NCI-H1694 treated with DMSO at 0.1 percent for 48 hours (cell line): ENCODE results near the gene WBP1L.
A peak's percentile ranks its signal among the peaks of the same experiment; 100 is the strongest.
"Not testable (repeated sequence)": the region's sequence is repeated elsewhere in the genome, so short reads cannot be mapped to it uniquely, and the experiment has no call there.

Experiments used
- DNase-seq: peaks from one replicate; lab custom pipeline; 2025; lab: John Stamatoyannopoulos, UW

Gene WBP1L

DNA sequence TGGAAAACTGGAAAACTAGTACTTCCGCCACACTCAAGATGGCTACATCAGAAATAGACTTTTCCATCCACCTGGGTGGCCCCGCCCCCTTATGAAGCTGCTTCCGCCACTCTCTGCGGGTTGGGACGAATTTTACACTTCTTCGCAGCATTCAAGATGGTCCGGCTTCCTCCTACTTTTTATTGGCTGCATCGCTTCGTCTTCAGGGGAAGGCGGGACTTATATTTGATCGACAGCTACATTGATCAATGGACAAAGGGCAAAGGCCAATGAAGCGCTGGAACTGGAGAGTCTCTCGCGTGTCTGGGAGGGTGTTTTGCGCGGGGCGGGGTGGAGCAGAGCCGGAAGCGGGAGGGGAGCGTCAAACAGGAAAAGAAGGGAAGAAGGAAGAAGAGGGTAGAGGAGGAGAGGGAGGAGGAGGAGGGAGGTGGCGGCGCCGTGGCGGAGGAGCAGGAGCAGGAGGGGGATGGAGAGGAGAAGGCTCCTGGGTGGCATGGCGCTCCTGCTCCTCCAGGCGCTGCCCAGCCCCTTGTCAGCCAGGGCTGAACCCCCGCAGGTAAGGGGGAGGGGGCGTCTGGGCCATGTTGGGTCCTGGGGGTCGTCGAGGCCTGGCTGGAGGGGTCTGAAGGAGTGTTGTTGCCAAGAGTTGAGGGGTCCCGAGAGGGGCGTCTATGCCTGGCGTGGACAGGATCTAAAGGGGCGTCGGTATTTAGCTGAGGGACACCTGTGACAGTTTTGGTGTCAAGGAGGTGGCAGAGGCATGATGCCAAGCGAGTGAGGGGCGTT is at the start of gene WBP1L:
WBP1L (plus strand) TSS at position 361 of the 786 bp plus-strand sequence; CDS start at position 467, 106 bp downstream.
- peak; percentile 98 for DNase-seq

DNA sequence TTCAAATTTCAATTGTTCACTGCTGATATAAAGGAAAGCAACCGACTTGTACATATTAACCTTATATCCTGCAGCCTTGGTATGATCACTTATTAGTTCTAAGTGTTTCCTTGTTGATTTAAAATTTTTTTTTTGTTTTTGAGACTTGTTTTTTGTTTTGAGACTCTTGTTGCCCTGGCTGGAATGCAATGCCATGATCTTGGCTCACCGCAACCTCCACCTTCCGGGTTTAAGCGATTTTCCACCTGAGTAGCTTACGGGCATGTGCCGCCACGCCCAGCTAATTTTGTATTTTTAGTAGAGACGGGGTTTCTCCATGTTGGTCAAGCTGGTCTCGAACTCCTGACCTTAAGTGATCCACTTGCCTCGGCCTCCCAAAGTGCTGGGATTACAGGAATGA is 48.3 kb upstream of the WBP1L start:
- DNase-seq = not testable (repeated sequence)

DNA sequence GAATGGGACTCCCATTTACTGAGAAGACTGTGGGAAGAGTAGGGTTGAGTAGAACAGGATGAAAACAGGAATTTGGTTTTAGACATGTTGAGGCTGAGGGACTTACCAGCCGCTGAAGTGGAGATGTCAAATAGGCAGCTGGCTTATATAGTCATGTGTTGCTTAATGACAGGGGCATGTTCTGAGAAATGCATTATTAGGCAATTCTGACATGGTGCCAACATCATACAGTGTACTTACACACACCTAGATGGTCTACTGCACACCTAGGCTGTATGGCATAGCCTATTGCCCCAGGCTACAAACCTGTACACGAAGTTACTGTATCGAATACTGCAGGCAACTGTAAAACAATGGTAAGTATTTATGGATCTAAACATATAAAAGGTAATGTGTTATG is 47.0 kb upstream of the WBP1L start:
- no peak for DNase-seq

DNA sequence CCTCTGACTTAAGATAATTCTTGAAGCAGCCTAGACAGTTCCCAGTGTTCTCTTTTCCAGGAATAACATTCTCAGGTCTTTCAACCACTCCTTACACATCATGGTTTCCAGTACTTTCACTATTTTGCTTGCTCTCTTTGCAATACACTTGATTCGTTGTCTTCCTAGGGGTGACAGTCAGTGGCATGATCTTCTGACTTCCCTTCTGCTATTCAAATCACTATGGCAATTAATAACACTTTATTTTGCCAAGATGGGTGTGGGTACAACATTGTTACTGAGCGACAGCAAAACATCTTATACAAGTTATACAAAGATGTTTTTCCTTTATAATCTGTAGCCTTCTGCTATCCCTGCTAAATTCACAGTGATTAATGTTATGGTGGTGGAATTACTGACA is 44.9 kb upstream of the WBP1L start:
- no peak for DNase-seq

DNA sequence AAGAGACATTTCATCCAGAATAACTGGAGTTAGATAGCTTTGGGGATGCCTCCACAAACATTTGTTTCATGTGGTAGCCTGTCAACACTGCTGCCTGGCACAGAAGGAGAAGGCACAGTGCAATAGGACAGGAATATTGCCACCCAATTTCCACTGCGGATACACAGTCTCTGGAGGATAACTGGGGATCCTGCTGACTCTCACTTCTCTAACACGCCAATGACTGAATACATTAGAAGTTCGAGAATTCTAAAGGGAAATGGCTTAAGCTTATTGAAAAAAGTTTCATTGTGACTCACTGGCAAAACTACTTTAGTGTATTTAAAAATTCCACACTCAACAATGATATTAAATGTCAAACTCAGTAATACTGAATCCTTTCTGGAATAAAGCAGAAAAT is 42.5 kb upstream of the WBP1L start:
- no peak for DNase-seq

DNA sequence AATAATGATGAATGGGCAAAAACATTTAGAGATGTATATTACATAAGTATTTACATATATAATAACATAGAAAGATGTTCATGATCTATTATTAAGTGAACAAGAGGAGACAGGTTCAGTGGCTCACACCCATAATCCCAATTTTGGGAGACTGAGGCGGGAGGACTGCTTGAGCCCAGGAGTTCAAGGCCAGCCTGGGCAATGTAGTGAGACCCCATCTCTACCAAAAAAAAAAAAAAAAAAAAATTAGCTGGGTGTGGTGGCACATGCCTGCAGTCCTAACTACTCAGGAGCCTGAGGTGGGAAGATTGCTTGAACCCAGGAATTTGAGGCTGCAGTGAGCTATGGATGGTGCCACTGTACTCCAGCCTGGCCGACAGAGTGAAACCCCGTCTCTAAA is 42.0 kb upstream of the WBP1L start:
- DNase-seq = no peak

DNA sequence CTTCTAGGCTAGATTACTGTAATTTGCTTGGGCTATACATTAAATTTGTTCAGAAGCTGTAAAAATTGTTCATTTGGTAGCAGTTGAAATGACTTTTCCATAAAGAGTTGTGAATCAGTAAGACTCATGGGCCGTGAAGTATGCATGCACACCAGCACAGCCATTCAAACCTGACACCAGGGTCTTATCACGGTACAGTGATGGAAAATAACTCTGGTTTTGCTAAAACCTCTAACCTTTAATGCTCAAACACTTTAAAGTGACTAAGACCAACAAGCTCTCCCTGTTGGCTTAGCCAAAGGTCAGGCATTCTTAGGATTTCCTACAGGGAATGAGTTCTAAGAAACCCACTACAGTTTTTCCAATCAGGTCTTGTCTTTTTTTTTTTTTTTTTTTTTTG is 41.0 kb upstream of the WBP1L start:
- DNase-seq = no peak

DNA sequence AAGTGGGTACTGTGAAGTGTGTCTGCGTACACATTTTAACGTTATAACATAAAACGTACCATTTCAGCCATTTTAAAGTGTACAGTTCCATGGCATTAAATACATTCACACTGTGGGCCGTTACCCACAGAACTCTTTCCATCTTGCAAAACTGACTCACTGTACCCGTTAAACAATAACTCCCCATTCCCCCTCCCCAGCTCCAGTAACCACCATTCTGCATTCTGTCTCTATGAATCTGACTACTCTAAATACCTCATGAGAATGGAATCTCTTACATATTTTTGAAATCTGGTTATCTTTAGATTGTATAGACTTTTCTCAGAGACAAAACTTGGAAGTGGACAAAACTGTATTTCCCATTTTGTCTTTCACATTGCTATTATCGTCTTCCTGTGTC is 38.8 kb upstream of the WBP1L start:
- DNase-seq = no peak

DNA sequence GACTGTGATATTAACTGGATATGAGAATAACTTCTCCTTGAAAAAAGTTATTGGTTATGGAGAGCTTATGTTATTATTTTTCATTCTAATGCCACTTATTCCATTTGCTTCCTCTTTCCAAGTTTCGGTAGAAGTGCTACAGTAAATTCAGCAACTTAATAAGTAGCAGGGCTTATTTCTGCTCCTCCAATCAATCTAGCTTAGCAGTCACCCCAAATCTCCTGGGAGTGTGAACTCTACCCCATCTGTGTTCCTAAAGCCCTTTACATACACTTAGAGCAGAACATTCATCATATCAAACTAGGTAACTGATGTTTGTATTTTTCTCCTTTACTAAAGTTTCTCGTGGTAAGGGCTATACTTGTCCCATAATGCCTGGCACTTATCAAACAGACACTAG is 38.2 kb upstream of the WBP1L start:
- no peak for DNase-seq

DNA sequence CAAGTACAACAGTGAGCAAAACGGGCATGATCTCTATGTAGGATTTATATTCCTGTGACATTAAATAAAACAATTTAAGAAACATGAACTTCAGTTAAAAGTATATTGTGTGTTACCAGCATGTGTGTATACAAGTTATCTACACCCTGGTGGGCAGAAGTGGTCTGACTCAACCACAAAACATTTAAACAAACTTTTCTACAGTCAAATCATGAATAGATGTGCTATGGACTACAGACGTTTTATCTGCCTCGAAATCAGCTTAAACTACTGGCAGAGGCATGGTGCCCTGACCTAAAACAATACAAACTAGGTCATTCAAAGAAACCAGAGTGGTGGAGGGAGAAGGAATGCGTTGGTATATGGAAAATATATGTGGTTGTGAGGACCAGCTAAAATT is 33.1 kb upstream of the WBP1L start:
- no peak for DNase-seq

DNA sequence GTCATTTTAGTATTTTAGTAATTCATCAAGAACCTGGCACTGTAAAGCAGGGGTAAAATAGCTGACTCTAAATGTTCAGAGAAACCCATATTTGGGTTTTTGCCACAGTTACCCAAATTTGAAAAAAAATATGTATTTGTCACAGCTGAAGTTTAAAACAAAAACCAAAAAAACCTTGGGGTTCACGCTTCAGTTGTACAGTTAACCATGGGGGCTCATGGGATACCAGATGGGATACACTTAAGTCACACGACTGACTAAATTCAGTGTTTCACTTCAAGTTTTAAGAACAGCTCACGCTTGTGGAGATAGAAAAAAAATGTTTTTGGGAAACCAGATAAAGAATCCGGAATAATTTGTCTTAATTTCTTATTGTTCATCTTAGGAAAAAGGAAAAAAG is 31.7 kb upstream of the WBP1L start:
- no peak for DNase-seq

DNA sequence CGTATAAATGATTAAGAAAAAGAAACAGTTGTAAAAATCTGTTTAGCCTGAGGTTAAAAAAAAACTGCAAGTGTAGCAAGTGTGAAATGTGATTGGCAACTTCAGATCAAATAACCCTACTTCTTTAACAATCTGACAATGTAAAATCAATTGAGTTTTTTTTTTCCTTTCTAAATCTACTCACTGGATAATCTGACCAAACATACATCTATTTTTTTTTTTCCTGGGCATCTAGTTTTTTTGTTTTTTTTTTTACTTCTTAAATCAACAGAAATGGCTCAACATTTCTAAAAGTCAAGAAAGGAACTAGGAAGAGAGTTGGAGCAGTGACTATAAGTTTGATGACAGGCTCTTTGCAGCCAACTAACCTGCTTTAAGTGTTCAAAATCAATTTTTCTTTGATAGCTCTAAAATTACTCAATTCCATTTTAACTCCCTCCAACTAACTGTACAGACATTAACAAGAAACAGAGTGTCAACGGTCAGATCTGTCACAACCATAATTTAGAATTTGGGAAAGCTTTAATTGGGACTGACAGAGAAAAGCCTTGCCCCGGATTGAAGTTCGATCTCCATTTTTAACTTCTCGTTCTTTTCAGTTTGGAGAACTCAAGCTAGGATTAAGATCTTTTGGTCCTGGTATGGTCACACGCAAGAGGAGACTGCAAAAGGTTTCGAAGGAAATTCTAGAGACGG is 30.8 kb upstream of the WBP1L start:
- DNase-seq = peak; percentile 3

DNA sequence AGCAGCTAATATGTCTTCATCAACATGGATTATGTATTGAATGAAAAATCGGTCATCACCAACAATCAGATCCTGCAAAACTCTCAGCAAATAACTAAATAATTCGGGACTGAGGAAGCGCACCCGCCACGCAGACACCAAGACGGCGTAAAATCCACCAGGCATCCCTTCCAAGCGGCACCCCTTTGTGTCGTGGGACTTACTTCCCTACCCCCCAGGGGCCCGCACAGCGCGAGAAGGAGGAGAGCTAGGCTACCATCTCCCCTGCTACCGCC is 30.3 kb upstream of the WBP1L start:
- DNase-seq = no peak

DNA sequence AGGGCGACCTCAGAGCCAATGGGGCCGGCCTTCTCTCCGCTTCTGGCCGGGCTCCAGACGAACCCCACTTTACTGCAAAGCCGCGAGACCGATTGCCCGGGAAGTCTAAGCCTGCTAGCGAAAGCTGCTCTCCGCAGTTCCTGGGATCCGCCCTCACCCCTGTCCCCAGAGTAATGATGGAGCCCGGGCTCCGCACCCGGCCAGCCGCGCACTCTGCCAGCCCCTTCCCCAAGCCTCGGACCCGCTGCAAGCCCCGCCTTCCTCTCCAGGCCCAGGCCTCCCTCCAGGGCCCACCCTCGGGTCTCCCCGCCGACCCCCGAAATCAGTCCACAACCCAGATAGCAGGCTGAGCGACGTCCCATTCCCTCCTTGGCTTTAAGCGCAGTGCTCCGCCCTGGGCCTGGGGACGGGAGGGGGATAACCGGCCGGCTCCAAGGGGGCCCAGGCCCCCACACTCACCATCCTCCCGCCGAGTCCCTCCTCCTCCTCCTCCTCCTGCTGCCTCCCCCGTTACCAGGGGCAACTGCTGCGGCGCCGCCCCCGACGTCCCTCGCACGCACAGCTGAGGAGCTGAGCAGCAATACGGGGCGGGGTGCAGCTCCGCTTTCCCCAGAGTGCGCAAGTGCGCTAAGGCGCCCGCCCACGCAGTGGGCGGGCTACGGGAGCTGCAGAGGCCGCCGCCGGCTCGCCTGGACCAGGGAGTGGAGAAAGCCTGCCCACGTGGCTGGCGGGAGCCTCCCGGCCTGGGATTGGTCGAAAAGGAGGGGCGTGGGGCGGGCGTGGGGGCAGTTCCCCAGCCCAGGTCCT is 29.7 kb upstream of the WBP1L start, which contains the start of gene ARL3:
ARL3 (minus strand) TSS at position 584 of the 807 bp plus-strand sequence; CDS start at position 462, 122 bp downstream.
- DNase-seq = peak; percentile 90

DNA sequence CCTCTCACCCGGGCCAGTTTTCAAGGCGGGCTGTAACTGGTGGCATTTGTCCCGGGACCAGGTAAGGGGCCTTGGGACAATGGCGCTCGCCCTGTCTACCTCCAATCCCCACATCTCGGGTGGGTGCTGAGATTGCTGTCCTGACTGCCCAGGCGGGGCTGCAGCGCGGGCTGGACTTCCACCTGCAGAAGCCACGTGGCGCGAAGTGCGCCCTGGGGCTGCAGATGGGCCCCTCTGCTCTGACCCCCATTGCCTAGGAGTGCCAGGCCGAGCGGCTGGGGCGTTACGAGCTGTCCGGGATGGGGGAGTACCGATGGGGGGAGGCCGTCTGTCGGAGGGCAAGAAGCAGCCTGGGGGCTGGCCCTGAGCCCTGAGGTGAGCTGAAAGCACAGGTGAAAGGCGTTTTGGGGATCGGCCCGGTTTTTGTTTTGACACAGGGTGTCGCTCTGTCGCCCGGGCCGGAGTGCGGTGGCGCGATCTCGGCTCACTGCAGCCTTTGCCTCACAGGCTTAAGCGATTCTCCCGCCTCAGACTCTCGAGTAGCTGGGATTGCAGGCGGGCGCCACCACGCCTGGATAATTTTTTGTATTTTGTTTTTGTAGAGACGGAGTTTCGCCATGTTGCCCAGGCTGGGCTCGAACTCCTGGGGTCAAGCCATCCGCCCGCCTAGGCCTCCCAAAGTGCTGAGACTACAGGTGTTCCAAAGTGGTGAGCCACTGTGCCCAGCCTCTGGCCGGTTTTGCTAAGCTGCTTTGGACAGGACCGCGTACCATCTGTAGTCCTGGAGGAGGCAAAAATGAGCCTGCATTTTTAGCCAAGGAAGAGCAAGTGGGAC is 28.9 kb upstream of the WBP1L start, which contains the start of gene SFXN2:
SFXN2 (plus strand) TSS at position 16 of the 835 bp plus-strand sequence. CDS start 12,001 bp downstream, outside the sequence.
- peak; percentile 10 for DNase-seq

DNA sequence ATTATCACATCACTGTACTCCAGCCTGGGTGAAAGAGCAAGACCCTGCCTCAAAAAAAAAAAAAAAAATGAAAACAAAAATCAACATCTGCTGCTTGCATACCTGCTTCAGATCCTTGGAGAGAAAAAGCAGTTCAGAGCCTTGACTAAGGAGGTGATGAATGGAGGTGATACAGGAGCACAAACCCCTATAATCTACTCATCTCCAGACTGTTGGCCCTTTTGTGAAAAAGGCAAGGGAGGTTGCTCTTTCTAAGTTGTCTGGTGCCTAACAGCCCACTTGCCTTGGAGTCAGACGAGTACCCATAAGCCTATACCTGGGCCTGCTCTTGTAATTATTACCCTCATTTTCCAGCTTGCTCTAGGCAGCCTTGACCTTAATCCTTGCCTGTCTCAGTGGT is 27.9 kb upstream of the WBP1L start:
- no peak for DNase-seq

DNA sequence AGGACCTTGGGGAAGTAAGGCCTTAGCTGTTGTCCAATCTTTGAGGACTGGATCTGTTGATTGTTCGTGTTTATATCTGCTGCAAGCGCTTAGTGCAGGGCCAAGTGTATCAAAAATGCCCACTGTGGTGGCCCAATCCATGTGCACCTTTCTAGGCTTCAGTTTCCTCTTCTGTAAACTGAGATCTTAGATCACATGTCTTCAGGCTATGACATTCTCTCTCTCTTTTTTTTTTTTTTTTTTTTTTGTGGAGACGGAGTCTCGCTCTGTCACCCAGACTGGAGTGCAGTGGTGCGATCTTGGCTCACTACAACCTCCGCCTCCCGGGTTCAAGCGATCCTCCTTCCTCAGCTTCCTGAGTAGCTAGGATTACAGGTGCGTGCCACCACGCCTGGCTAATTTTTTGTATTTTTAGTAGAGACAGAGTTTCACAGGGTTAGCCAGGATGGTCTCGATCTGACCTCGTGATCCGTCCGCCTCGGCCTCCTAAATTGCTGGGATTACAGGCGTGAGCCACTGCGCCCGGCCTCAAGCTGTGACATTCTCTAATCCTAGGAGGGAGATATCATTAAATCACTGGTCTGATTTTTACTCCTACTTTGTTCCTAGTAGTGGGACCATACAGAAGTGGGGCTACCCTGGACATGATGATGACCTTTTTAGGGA is 26.7 kb upstream of the WBP1L start:
- DNase-seq = not testable (repeated sequence)

DNA sequence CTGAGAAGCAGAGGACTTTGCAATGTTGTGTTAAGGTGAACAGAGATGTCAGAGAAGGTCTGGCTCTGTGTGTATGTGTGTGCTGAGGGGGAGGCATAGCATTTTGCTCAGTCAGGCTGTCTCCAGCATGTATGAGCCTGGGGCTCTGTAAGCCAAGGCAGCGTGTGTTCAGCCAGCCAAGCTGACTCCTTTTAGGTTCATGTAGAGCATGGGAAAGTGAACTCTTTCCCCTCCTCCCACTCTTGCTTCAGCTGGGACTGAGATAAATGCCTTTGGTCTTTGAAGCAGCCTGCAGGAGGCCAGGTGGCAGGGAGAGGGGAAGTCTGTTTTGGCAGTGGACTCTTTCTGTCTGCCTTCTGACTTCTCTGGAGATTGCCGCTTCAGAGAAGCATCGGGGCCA is 25.5 kb upstream of the WBP1L start:
- no peak for DNase-seq

DNA sequence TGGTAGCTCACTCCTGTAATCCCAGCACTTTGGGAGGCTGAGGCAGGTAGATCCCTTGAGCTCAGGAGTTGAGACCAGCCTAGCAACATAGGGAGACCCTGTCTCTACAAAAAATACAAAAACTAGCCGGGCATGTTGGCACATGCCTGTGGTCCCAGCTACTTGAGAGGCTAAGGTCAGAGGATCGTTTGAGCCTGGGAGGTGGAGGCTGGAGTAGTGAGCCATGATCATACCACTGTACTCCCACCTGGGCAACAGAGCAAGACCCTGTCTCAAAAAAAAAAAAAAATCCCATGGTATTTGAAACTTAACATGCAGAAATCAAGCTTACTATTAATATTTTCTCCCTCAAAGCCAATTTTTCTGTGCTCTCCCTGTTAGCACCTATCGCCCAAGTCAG is 23.4 kb upstream of the WBP1L start:
- DNase-seq = no peak

DNA sequence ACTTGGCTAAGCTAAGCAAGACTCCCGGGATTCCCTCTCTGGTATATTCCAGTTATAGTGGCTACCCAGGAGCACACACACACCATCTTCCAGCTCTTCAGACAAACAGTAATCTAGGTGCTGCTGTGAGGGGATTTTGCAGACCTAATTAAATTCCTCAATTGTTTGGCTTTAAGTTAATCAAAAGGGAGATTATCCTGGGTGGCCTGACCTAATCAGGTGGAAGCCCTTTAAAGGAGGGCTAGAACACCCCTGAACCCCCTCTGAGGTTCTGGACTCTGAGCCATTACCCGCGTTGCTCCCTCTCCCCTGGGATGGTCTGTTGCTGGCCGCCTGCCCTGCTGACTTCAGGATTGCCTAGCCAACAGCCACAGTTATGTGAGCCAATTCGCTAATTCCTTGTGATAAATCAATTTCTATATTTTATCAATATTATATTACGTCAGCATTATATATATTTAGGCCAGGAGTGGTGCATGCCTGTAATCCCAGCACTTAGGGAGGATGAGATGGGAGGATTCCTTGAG is 22.9 kb upstream of the WBP1L start:
- no peak for DNase-seq

DNA sequence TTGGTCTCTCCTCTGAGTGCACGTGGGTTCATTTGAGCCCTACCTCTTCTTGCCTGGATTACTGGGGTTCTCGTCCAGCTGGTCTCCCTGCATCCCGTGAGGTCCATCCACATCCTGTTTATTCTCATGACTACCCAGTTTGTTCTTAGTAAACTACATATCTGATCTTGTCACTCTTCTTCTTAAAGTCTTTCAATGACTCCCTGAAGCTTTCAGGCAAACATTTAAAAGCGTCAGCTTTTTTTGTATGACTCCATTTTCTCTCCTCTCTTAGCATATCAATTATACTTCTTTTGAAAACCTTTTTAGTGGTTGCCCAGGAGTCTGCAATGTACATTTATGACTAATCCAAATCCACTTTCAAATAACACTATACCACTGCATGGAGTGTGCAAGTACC is 21.8 kb upstream of the WBP1L start:
- no peak for DNase-seq
